MM.1S (cell line): ENCODE data around the gene SCART1.

Experiments used
- DNase-seq: peaks from one replicate; pipeline ENCODE4 v3.0.0-alpha.2; 2015
- H2AFZ ChIP-seq: fragments of 300-600 bp; sonication (generic); 2 replicates; pipeline ENCODE4 v1.6.0; 2016; ENCODE audit warnings: antibody characterized with exemption, low read length
- H3F3A ChIP-seq: fragments of 300-600 bp; sonication (generic); 2 replicates; pipeline ENCODE4 v1.6.1; 2016; ENCODE audit warnings: mild to moderate bottlenecking, antibody characterized with exemption, low read length, moderate library complexity, mixed read lengths; ENCODE audit not compliant: insufficient read depth
- H3K27ac ChIP-seq: fragments of 300-600 bp; sonication (generic); 2 replicates; pipeline ENCODE4 v1.5.1; 2016; ENCODE audit warnings: mild to moderate bottlenecking, low read length
- H3K27me3 ChIP-seq: fragments of 300-600 bp; sonication (generic); replicated peaks from 2 replicates; pipeline ENCODE4 v1.6.0; 2016; ENCODE audit warnings: low read length; ENCODE audit not compliant: insufficient read depth
- H3K36me3 ChIP-seq: fragments of 300-600 bp; sonication (generic); replicated peaks from 2 replicates; pipeline ENCODE4 v1.6.1; 2016; ENCODE audit warnings: mild to moderate bottlenecking, low read length, mixed read lengths; ENCODE audit not compliant: insufficient read depth
- H3K4me1 ChIP-seq: fragments of 300-600 bp; sonication (generic); 2 replicates; pipeline ENCODE4 v1.6.1; 2016; ENCODE audit warnings: low read length, mixed read lengths
- H3K4me2 ChIP-seq: fragments of 300-600 bp; sonication (generic); 2 replicates; pipeline ENCODE4 v1.6.0; 2016; ENCODE audit warnings: low read depth, low read length
- H3K4me3 ChIP-seq: fragments of 300-600 bp; sonication (generic); 2 replicates; pipeline ENCODE4 v1.5.1; 2016; ENCODE audit warnings: low read length, mixed read lengths
- H3K79me2 ChIP-seq: fragments of 300-600 bp; sonication (generic); 2 replicates; pipeline ENCODE4 v1.6.1; 2016; ENCODE audit warnings: mixed run types, low read length, mixed read lengths
- H3K9ac ChIP-seq: fragments of 300-600 bp; sonication (generic); 2 replicates; pipeline ENCODE4 v1.6.1; 2016; ENCODE audit warnings: low read length, mixed read lengths
- H3K9me2 ChIP-seq: fragments of 300-600 bp; sonication (generic); replicated peaks from 2 replicates; pipeline ENCODE4 v1.6.1; 2016; ENCODE audit warnings: mild to moderate bottlenecking, low read length, mixed read lengths; ENCODE audit not compliant: insufficient read depth
- H3K9me3 ChIP-seq: fragments of 300-600 bp; sonication (generic); replicated peaks from 2 replicates; pipeline ENCODE4 v1.6.1; 2016; ENCODE audit warnings: mild to moderate bottlenecking, low read length, mixed read lengths; ENCODE audit not compliant: insufficient read depth
- H4K20me1 ChIP-seq: fragments of 300-600 bp; sonication (generic); 2 replicates; pipeline ENCODE4 v1.6.1; 2016; ENCODE audit warnings: mild to moderate bottlenecking, low read length, moderate library complexity, mixed read lengths; ENCODE audit not compliant: insufficient read depth
- EZH2 ChIP-seq: fragments of 300-600 bp; sonication (generic); optimal IDR thresholded peaks from 2 replicates; pipeline ENCODE3; 2017; ENCODE audit warnings: low read depth, mild to moderate bottlenecking, antibody characterized with exemption, low read length, mixed read lengths
- EZH2phosphoT487 ChIP-seq: fragments of 300-600 bp; sonication (generic); IDR thresholded peaks from 2 replicates; pipeline ENCODE4 v1.6.1; 2018; ENCODE audit warnings: antibody characterized with exemption, low read length
- TF ChIP-seq, protein P1 (sequence below): fragments of 300-600 bp; sonication (generic); IDR thresholded peaks from 2 replicates; pipeline ENCODE4 v1.5.1; 2016; ENCODE audit warnings: antibody characterized with exemption, low read length, mixed read lengths

The SCART1 gene

DNA sequence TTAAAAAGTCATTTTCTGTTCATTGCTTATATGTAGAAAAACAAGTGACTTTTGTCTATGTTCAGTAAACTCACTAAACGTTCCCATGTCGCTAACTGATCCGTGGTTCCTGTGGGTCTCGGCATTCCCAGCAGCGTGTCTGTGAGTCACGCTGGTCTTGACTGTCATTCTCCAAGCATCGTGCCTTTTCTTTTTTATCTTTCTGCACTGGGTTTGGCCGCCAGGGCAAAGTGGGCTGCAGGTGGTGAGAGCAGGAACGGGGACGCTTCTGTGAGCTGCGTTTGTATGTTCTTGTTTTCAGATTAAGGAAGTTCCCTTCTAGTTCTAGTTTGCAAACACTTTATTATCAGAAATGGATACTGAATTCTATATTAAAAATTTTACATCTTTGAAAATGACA is 6.8 kb upstream of the SCART1 start:
- no peaks in the 10 kb centered on the region for H3K4me1 ChIP-seq
- H3K27me3 ChIP-seq: no peaks in the 10 kb centered on the region; the same call in 1 of the 2 replicates
- DNase-seq: no peak
- H4K20me1 ChIP-seq: no peaks in the 10 kb centered on the region
- no peak overlapping the region for H2AFZ ChIP-seq
- H3K9me3 ChIP-seq: no peaks in the 10 kb centered on the region
- H3F3A ChIP-seq: no peaks in the 10 kb centered on the region
- H3K4me3 ChIP-seq: no peak overlapping the region
- no peaks in the 10 kb centered on the region for H3K9me2 ChIP-seq
- H3K9ac ChIP-seq: no peak overlapping the region
- no peak overlapping the region for H3K27ac ChIP-seq
- TF ChIP-seq, protein P1, sequence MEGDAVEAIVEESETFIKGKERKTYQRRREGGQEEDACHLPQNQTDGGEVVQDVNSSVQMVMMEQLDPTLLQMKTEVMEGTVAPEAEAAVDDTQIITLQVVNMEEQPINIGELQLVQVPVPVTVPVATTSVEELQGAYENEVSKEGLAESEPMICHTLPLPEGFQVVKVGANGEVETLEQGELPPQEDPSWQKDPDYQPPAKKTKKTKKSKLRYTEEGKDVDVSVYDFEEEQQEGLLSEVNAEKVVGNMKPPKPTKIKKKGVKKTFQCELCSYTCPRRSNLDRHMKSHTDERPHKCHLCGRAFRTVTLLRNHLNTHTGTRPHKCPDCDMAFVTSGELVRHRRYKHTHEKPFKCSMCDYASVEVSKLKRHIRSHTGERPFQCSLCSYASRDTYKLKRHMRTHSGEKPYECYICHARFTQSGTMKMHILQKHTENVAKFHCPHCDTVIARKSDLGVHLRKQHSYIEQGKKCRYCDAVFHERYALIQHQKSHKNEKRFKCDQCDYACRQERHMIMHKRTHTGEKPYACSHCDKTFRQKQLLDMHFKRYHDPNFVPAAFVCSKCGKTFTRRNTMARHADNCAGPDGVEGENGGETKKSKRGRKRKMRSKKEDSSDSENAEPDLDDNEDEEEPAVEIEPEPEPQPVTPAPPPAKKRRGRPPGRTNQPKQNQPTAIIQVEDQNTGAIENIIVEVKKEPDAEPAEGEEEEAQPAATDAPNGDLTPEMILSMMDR: no peak
- TF ChIP-seq EZH2 (no peak), EZH2phosphoT487 (no peak)
- no peak overlapping the region for H3K4me2 ChIP-seq
- no peaks in the 10 kb centered on the region for H3K79me2 ChIP-seq
- H3K36me3 ChIP-seq: no peaks in the 10 kb centered on the region

DNA sequence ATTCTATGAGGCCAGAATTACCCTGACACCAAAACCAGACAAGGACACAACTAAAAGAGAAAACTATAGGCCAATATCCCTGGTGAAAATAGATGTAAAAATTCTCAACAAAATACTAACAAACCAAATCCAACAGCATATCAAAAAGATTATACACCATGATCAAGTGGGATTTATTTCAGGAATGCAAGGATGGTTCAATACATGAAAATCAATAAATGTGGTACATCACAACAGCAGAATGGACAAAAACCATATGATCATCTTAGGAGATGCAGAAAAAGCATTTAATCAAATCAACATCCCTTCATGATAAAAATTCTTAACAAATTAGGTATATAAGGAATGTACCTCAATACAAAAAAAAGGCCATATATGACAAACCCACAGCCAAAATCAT is 5.6 kb upstream of the SCART1 start:
- Histone ChIP-seq H3K9me3 (no peaks in the 10 kb centered on the region), H3K9ac (no peak overlapping the region), H3K27ac (no peak overlapping the region), H3K79me2 (no peaks in the 10 kb centered on the region), H3K9me2 (no peaks in the 10 kb centered on the region), H3F3A (no peaks in the 10 kb centered on the region), H3K4me1 (no peaks in the 10 kb centered on the region), H3K36me3 (no peaks in the 10 kb centered on the region), H3K4me3 (no peak overlapping the region), H3K4me2 (no peak overlapping the region), H3K27me3 (no peaks in the 10 kb centered on the region; the same call in 1 of the 2 replicates), H4K20me1 (no peaks in the 10 kb centered on the region), H2AFZ (no peak overlapping the region)
- DNase-seq: no peak
- TF ChIP-seq, protein P1: no peak
- no peak for TF ChIP-seq EZH2
- no peak for TF ChIP-seq EZH2phosphoT487

GRCh38 chr10:133451346-133451745 is 2.4 kb upstream of the SCART1 start:
- Histone ChIP-seq H3F3A (no peaks in the 10 kb centered on the region), H3K36me3 (no peaks in the 10 kb centered on the region), H3K9me2 (no peaks in the 10 kb centered on the region), H3K4me1 (no peaks in the 10 kb centered on the region), H3K9ac (no peak overlapping the region), H3K27ac (no peak overlapping the region), H3K4me2 (no peak overlapping the region), H2AFZ (no peak overlapping the region), H3K27me3 (no peaks in the 10 kb centered on the region; the same call in 1 of the 2 replicates), H3K4me3 (no peak overlapping the region), H3K79me2 (no peaks in the 10 kb centered on the region), H3K9me3 (no peaks in the 10 kb centered on the region), H4K20me1 (no peaks in the 10 kb centered on the region)
- no peak for DNase-seq
- TF ChIP-seq EZH2: no peak
- TF ChIP-seq, protein P1: no peak
- no peak for TF ChIP-seq EZH2phosphoT487
